Measurements from ENCODE around the gene INPP5D.

DNA sequence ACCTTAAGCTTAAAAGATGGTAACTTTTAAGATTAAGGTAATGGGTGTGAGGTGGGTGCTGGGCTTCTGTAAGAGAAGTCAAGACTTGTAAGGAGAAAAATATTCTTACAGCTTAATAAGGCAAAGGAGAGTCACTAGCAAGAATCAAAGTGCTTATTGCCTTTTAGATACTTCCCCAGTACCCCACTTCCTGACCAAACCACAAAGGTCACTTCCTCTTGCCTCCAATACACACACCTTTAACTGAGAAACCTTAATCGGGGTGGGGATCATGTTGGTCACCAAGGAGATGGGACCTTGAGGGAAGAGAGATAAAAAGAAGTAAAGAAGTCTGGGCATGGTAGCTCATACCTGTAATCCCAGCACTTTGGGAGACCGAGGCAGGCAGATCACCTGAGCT lies 180.8 kb downstream of the INPP5D start:
- TF ChIP-seq, protein P1, sequence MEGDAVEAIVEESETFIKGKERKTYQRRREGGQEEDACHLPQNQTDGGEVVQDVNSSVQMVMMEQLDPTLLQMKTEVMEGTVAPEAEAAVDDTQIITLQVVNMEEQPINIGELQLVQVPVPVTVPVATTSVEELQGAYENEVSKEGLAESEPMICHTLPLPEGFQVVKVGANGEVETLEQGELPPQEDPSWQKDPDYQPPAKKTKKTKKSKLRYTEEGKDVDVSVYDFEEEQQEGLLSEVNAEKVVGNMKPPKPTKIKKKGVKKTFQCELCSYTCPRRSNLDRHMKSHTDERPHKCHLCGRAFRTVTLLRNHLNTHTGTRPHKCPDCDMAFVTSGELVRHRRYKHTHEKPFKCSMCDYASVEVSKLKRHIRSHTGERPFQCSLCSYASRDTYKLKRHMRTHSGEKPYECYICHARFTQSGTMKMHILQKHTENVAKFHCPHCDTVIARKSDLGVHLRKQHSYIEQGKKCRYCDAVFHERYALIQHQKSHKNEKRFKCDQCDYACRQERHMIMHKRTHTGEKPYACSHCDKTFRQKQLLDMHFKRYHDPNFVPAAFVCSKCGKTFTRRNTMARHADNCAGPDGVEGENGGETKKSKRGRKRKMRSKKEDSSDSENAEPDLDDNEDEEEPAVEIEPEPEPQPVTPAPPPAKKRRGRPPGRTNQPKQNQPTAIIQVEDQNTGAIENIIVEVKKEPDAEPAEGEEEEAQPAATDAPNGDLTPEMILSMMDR (IDR thresholded peaks at IDR 0.05; ENCODE audit: insufficient read depth, low read length, poor library complexity, severe bottlenecking): no peak
- no peak for TF ChIP-seq EZH2phosphoT487 (conservative IDR thresholded peaks at IDR 0.05; ENCODE audit: low read length)

Measured in SU-DHL-6 (cell line).